HG02623 (cell line): Measurements from ENCODE around the gene DNMT1.

Source experiments
- ATAC-seq: cut with Tn5 transposase; IDR thresholded peaks from one replicate; pipeline ENCODE4 v1.9.1; 2021; ENCODE audit warnings: moderate library complexity; ENCODE audit not compliant: unreplicated experiment

The DNMT1 gene

GRCh38 chr19:10142701-10143375 lies 51.9 kb downstream of the DNMT1 start:
- ATAC-seq, result no peak

GRCh38 chr19:10141973-10142372 lies 52.8 kb downstream of the DNMT1 start:
- no peak for ATAC-seq

GRCh38 chr19:10141479-10141878 lies 53.3 kb downstream of the DNMT1 start:
- no peak for ATAC-seq

GRCh38 chr19:10139952-10140351 lies 54.8 kb downstream of the DNMT1 start:
- no peak for ATAC-seq

GRCh38 chr19:10138879-10139795 lies 55.6 kb downstream of the DNMT1 start:
- no peak for ATAC-seq

GRCh38 chr19:10137751-10138682 lies 56.7 kb downstream of the DNMT1 start:
- no peak for ATAC-seq

GRCh38 chr19:10136936-10137335 lies 57.8 kb downstream of the DNMT1 start:
- ATAC-seq, result no peak

- no peak for ATAC-seq
Measured at GRCh38 chr19:10135551-10136334, 59.0 kb downstream of the DNMT1 start.

GRCh38 chr19:10134040-10134439 lies 60.7 kb downstream of the DNMT1 start:
- no peak for ATAC-seq

GRCh38 chr19:10133596-10133995 lies 61.2 kb downstream of the DNMT1 start:
- ATAC-seq, result no peak

GRCh38 chr19:10132905-10133304 lies 61.8 kb downstream of the DNMT1 start:
- no peak for ATAC-seq

- ATAC-seq, result no peak
Measured at GRCh38 chr19:10126213-10126639, 68.5 kb downstream of the DNMT1 start.

- ATAC-seq, result no peak
Measured at GRCh38 chr19:10124429-10124828, 70.3 kb downstream of the DNMT1 start.

- no peak for ATAC-seq
Measured at GRCh38 chr19:10122045-10122444, 72.7 kb downstream of the DNMT1 start.

GRCh38 chr19:10120538-10121189 lies 74.1 kb downstream of the DNMT1 start:
- no peak for ATAC-seq

- no peak for ATAC-seq
Measured at GRCh38 chr19:10118960-10119359, 75.8 kb downstream of the DNMT1 start.

- ATAC-seq, result no peak
Measured at GRCh38 chr19:10116866-10117616, 77.7 kb downstream of the DNMT1 start.

- no peak for ATAC-seq
Measured at GRCh38 chr19:10116085-10116865, 78.5 kb downstream of the DNMT1 start.
